ENCODE measurements around the gene CLEC3B.
"Not testable (repeated sequence)": the region's sequence is repeated elsewhere in the genome, so short reads cannot be mapped to it uniquely, and the experiment has no call there.

The CLEC3B gene

GRCh38 chr3:45026038-45026437, at the start of gene CLEC3B:
CLEC3B (plus strand) TSS chr3:45026303; CDS start chr3:45026363, 60 bp downstream.
- no peak for DNase-seq

DNA sequence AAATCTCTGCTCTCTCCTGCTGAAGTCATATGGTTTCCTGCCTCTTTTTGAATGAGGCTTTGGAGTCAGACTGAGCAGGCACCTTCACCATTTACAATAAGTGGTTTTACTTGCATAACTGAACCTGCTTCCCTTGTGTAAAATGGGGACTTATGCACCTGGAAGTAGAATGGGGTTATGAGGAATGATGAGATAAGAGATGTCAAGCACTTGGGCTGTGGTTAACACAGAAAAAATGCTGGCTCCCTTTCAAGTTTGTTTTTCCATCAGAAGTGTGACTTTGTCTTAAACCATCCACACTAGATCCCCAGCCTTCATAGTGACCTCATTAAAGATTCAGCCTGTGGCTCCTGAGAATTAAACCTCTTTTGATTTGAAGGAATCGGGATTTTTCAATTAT, 44.9 kb upstream of the CLEC3B start:
- no peak for DNase-seq

GRCh38 chr3:44981751-44982150, 44.4 kb upstream of the CLEC3B start:
- no peak for DNase-seq

- no peak for DNase-seq
Observed at GRCh38 chr3:44982817-44983216, 43.3 kb upstream of the CLEC3B start.

- no peak for DNase-seq
Observed at GRCh38 chr3:44983484-44983941, 42.6 kb upstream of the CLEC3B start.

DNA sequence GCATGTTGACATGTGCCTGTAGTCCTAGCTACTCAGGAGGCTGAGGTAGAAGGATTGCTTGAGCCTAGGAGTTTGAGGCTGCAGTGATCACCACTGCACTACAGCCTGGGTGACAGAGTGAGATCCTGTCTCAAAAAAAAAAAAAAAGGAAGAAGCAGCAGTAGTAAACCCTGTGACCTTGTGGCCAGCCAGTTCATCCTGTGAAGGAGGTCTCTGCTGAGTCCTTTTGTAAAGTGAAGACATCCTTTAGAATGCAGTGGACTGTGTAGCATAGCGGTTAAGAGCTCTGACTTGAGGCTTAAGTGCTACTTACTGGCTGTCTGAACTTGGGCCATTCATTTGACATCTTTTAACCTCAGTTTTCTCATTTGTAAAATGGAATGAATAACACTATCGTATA, 41.8 kb upstream of the CLEC3B start:
- DNase-seq, result no peak

DNA sequence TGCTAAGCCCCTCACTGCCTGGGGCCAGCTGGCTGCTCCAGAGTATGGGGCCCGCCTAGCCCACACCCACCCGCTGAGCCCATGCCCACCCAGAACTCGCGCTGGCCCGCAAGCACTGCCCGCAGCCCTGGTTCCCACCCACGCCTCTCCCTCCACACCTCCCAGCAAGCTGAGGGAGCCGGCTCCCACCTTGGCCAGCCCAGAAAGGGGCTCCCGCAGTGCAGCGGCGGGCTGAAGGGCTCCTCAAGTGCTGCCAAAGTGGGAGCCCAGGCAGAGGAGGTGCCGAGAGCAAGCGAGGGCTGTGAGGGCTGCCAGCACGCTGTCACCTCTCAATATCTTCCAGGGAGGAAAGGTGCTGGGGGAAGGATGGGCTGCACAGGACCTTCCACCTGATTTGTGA, 39.8 kb upstream of the CLEC3B start:
- not testable (repeated sequence) for DNase-seq

DNA sequence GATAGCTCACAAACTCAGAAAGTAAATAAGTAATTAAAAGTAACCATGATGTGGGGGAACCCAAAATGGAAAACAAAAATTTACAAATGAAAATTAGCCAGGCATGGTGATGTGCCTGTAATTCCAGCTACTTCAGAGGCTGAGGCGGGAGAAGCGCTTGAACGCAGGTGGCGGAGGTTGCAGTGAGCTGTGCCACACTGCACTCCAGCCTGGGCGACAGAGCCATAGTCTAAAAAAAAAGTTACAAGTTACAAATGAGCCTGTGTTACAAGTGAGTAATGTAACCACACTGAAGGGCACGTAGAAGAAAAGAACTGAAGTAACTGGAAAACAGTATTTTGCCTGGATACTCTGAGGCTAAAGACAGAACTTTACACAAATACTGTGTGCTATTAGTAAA, 38.8 kb upstream of the CLEC3B start:
- no peak for DNase-seq

GRCh38 chr3:44988073-44988472, 38.0 kb upstream of the CLEC3B start:
- no peak for DNase-seq

GRCh38 chr3:44989141-44989540, 37.0 kb upstream of the CLEC3B start:
- DNase-seq, result no peak

- DNase-seq, result no peak
Observed at GRCh38 chr3:44989636-44990373, 36.3 kb upstream of the CLEC3B start.

DNA sequence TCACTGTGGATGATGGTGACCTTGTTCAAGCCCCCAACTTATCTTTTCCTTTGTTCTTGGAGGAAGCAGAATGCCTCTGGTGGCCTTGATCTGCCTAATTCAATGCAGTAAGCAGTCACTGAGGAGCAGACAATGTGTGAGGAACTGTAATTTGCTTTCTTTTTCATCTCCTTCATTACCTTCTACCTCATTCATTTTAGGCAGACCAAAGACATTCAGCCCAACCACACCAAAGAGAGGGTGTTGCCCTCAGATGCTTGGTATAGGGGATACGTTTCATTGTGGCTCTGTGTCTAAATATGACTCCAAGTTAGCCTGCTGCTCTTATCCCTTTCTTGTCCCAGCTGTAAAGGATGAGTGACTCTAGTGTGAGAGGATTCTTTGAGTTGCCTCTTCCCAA, 34.8 kb upstream of the CLEC3B start:
- no peak for DNase-seq

GRCh38 chr3:44992555-44993470, 33.3 kb upstream of the CLEC3B start:
- DNase-seq, result no peak

DNA sequence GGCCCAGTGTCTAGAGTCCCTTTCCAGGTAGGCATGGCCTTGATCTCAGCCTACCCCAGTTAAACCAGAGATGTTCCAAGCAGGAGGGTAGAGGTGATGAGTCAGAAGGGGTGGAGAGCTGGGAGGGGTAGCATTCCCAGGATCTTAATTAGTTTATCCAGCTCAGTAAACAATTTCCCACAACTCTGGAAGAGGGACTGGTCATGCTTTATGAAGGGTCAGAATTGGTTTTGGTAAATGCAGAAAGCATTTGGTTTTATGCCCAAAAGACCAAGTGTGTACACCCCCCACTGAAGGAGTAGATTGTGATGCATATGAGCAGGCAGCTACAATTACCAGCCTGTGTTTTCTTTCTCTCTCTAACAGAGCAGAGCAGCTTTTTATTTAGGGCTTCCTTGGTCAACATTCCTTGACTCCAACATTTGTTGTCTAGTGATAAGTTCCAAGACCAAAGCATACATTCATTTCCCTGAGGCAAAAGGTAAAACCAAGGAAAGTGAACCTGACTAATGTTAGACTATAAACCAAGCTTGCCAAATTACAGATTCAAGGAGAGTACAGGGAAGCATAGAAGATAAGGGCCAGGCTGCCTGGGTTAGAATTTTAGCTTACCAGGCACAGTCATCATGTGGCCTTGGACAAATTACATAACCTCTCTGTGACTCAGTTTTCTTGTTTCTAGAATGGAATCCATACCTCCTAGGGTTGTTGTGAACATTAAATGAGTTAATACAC, 32.5 kb upstream of the CLEC3B start:
- DNase-seq, result no peak

DNA sequence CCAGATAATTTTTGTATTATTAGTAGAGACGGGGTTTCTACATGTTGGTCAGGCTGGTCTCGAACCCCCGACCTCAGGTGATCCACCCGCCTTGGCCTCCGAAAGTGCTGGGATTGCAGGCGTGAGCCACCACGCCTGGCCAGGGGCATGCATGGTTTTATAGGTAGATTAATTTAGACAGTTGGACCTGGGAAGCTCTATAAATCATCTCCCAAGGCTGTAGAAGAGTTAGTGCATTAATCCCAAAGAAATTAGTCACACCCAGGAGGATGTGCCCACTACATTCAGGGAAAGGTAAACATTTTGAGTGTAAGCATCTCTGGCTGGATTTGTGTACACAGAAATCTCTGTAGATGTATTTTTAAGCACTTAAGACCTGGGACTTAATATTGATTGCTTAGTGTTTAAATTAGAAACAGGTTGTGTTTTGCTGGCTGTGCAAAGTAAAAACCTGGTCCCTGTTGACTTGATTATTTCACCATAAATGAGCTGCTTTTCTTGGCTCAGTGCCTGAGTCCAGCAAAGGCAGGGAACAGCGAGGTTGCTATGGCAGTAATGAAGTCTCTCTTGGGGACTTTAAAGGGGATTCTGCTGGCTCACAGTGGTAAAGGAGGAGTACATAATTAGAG, 30.8 kb upstream of the CLEC3B start:
- no peak for DNase-seq

- no peak for DNase-seq
Observed at GRCh38 chr3:44996556-44996969, 29.5 kb upstream of the CLEC3B start.

- no peak for DNase-seq
Observed at GRCh38 chr3:44999782-45000181, 26.3 kb upstream of the CLEC3B start.

DNA sequence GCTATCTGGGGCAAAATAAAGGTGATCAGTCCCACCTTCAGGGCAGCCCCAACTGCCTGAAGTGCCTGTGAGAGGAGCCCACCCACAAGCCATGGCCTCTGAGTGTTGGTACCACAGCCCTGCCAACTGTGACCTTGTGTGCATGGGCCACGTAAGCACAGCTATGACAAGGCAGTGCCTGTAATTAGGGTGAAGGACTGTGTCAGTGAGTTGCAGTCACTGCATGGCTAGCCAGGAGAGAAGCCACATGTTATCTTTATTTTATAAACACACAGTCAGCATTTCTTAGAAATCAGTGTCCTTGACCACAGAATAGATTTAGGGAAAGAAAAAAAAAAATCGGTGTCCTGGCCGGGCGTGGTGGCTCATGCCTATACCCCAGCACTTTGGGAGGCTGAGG, 25.3 kb upstream of the CLEC3B start:
- no peak for DNase-seq

GRCh38 chr3:45001738-45002137, 24.4 kb upstream of the CLEC3B start:
- DNase-seq, result no peak

GRCh38 chr3:45002139-45002660, 23.9 kb upstream of the CLEC3B start:
- DNase-seq, result no peak

GRCh38 chr3:45002720-45003119, 23.4 kb upstream of the CLEC3B start:
- DNase-seq, result no peak

DNA sequence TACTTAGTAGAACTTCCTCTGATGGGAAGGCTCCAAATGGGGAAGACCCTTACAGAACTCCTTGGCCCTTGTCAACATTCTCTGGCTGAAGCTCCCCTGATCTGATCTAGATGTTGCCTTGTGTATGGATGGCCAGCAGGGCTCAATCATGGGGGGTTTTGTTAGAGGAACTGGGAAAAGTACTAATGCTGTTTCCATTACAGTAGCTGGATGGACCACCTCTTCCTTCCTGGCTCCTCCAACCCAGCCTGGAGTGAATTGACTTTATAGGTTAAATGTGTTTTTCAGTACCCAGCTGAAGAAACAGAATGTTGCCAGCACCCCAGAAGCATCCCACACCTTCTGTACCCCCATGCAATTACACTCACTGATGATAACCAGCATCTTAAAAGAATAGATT, 22.7 kb upstream of the CLEC3B start:
- no peak for DNase-seq

DNA sequence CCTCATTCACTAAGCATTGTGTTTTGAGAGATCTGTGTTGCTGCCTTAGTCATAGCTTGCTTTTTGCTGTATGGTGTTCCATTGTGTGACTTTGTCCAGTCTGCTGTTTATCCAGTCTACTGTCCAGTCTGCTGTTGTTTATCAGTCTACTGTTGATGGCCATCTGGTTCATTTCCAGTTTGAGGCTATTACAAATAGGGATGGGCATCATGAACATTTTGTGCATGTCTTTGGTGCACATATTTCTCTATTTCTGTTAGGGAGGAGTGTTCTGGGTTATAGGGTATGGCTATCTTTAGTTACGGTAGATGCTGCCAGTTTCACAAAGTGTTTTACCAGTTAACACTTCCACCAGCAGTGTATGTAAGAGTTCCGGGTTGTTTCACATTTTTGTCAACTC, 22.2 kb upstream of the CLEC3B start:
- no peak for DNase-seq
